Sigmoid colon (tissue), 4 donors: Measurements from ENCODE around the gene FIGN.

Source experiments
- CTCF ChIP-seq, 4 experiments: fragments of 450-650 bp in 3 of 4; fragments of 200-600 bp in 1 of 4; IDR thresholded peaks; one replicate each; pipeline ENCODE4 v1.5.1; 2016 to 2019; ENCODE audit warnings: antibody characterized with exemption in 4 of 4, mild to moderate bottlenecking in 3 of 4, moderate library complexity in 2 of 4
- EP300 ChIP-seq, 4 donors: sonication (generic); formaldehyde crosslinking; IDR thresholded peaks; one replicate each; pipeline ENCODE4 v1.6.1; 2017; ENCODE audit warnings: antibody characterized with exemption in 4 of 4
- POLR2A ChIP-seq, 2 donors: fragments of 450-650 bp; IDR thresholded peaks; one replicate each; pipeline ENCODE4 v1.6.1; 2016; ENCODE audit warnings: antibody characterized with exemption in 2 of 2, mild to moderate bottlenecking in 2 of 2, moderate library complexity in 2 of 2
- POLR2AphosphoS5 ChIP-seq, 4 donors: sonication (generic); formaldehyde crosslinking; IDR thresholded peaks; one replicate each; pipeline ENCODE4 v1.6.1; 2017; ENCODE audit warnings: antibody characterized with exemption in 4 of 4

- TF ChIP-seq CTCF (IDR thresholded peaks at IDR 0.05) (no peak), POLR2A (IDR thresholded peaks at IDR 0.05) (no peak), POLR2AphosphoS5 (IDR thresholded peaks at IDR 0.05) (no peak), EP300 (IDR thresholded peaks at IDR 0.05) (no peak)
These were observed 180.9 kb downstream of the FIGN start for GRCh38 chr2:163554864-163555263.
